A673 (cell line): ENCODE data around the gene PTTG1IP. TPM values are rescaled to one million over a fixed set of nuclear protein-coding genes. Genes with fewer than 3 reads are reported as not detected.
A peak's percentile ranks its signal among the peaks of the same experiment; 100 is the strongest.

Experiments
- BruUV-seq: library from RNA; stranded (reverse); fragments of 400-500 nt; replicated peaks from 2 replicates; lab custom pipeline; 2021; lab: Mats Ljungman, UMichigan
- CTCF ChIA-PET: fragments of 300-600 bp; sonication (Branson Sonifier 250); formaldehyde crosslinking; loops from one replicate; lab custom pipeline; 2022; ENCODE audit warnings: antibody characterized with exemption; lab: Charles Lee
- POLR2A ChIA-PET: fragments of 300-600 bp; sonication (Branson Sonifier 250); formaldehyde crosslinking; loops from one replicate; lab custom pipeline; 2022; ENCODE audit warnings: antibody characterized with exemption; ENCODE audit not compliant: low non-redundant PET; lab: Charles Lee
- DNase-seq: peaks from one replicate; pipeline ENCODE4 v3.0.0-alpha.2; 2015; ENCODE audit warnings: low spot score
- H3K27ac ChIP-seq: fragments of 200-600 bp; sonication (generic); 2 replicates; pipeline ENCODE4 v1.5.1; 2016; ENCODE audit warnings: mixed run types, low read depth, mild to moderate bottlenecking, mixed read lengths, antibody characterized with exemption, low read length; ENCODE audit not compliant: poor library complexity, severe bottlenecking
- H3K27me3 ChIP-seq: fragments of 200-600 bp; sonication (generic); replicated peaks from 2 replicates; pipeline ENCODE4 v1.6.1; 2017; ENCODE audit warnings: mixed run types, low read depth, mild to moderate bottlenecking, mixed read lengths, antibody characterized with exemption, low read length; ENCODE audit not compliant: insufficient read depth, poor library complexity
- H3K36me3 ChIP-seq: fragments of 200-600 bp; sonication (generic); 2 replicates; pipeline ENCODE4 v1.6.1; 2016; ENCODE audit warnings: mixed run types, mild to moderate bottlenecking, mixed read lengths, antibody characterized with exemption, low read length; ENCODE audit not compliant: insufficient read depth, poor library complexity, severe bottlenecking
- H3K4me1 ChIP-seq: fragments of 200-600 bp; sonication (generic); 2 replicates; pipeline ENCODE4 v1.6.1; 2017; ENCODE audit warnings: mixed run types, mild to moderate bottlenecking, mixed read lengths, antibody characterized with exemption, low read length; ENCODE audit not compliant: insufficient read depth, poor library complexity, severe bottlenecking
- H3K4me3 ChIP-seq: fragments of 200-600 bp; sonication (generic); 2 replicates; pipeline ENCODE4 v1.5.1; 2016; ENCODE audit warnings: low read depth, mixed run types, mild to moderate bottlenecking, mixed read lengths, low read length; ENCODE audit not compliant: poor library complexity, severe bottlenecking
- H3K9me3 ChIP-seq: fragments of 200-600 bp; sonication (generic); 2 replicates; pipeline ENCODE4 v1.6.1; 2016; ENCODE audit warnings: mixed run types, low read depth, mild to moderate bottlenecking, mixed read lengths, antibody characterized with exemption, low read length; ENCODE audit not compliant: poor library complexity, severe bottlenecking
- CTCF ChIP-seq: fragments of 300-800, 200-600 bp; sonication (generic); conservative IDR thresholded peaks from 2 replicates; pipeline ENCODE4 v1.5.1; 2017; ENCODE audit warnings: low read depth, mild to moderate bottlenecking, antibody characterized with exemption, low read length, moderate library complexity, mixed read lengths
- EZH2 ChIP-seq: fragments of 200-600 bp; sonication (generic); IDR thresholded peaks from 2 replicates; pipeline ENCODE4 v1.6.1; 2017; ENCODE audit warnings: borderline replicate concordance, low read depth, mild to moderate bottlenecking, mixed read lengths, antibody characterized with exemption, low read length; ENCODE audit not compliant: poor library complexity, severe bottlenecking
- intact Hi-C: fragments of 100-400 bp; cut with micrococcal nuclease; formaldehyde crosslinking; loops from one replicate; pipeline ENCODE4 v1.10.0; 2022; ENCODE audit not compliant: unreplicated experiment
- total RNA-seq: library from RNA; stranded (reverse); gene quantifications from 2 replicates; pipeline ENCODE4 v1.2.3, GENCODE V29; 2021

PTTG1IP gene
- total RNA-seq, 1 experiment from 2014 or later, result 216 TPM

GRCh38 chr21:44815225-44815624 lies 58.3 kb downstream of the PTTG1IP start:
- CTCF ChIA-PET, result no interaction called here
- TF ChIP-seq CTCF (no peak), EZH2 (no peak)
- peaks cover 21% of the 10 kb centered on the region for H3K4me1 ChIP-seq
- POLR2A ChIA-PET, result no interaction called here
- H3K4me3 ChIP-seq, result no peak overlapping the region
- peaks cover 15% of the 10 kb centered on the region for H3K9me3 ChIP-seq
- DNase-seq, result no peak
- H3K36me3 ChIP-seq, result peaks cover 12% of the 10 kb centered on the region
- intact Hi-C loops, result no loop called here
- no TSS peak for BruUV-seq
- no peaks in the 10 kb centered on the region for H3K27me3 ChIP-seq
- peak overlapping the region; percentile 34 for H3K27ac ChIP-seq

- no TSS peak for BruUV-seq
- TF ChIP-seq CTCF (no peak), EZH2 (no peak)
- Histone ChIP-seq H3K4me3 (no peak overlapping the region), H3K27me3 (no peaks in the 10 kb centered on the region), H3K36me3 (peaks cover 18% of the 10 kb centered on the region), H3K4me1 (peaks cover 21% of the 10 kb centered on the region), H3K27ac (peak overlapping the region; percentile 30), H3K9me3 (peaks cover 10% of the 10 kb centered on the region)
- intact Hi-C loops, result no loop called here
- POLR2A ChIA-PET, result no interaction called here
- CTCF ChIA-PET, result no interaction called here
- no peak for DNase-seq
These were observed 58.9 kb downstream of the PTTG1IP start for GRCh38 chr21:44814498-44815023.

GRCh38 chr21:44813727-44814126 lies 59.8 kb downstream of the PTTG1IP start:
- no peak overlapping the region for H3K27ac ChIP-seq
- no peak overlapping the region for H3K4me3 ChIP-seq
- peaks cover 21% of the 10 kb centered on the region for H3K4me1 ChIP-seq
- BruUV-seq, result no TSS peak
- DNase-seq, result no peak
- intact Hi-C loops, result no loop called here
- peaks cover 2% of the 10 kb centered on the region for H3K9me3 ChIP-seq
- peaks cover 24% of the 10 kb centered on the region for H3K36me3 ChIP-seq
- ChIA-PET CTCF (no interaction called here), POLR2A (no interaction called here)
- H3K27me3 ChIP-seq, result no peaks in the 10 kb centered on the region
- no peak for TF ChIP-seq EZH2

GRCh38 chr21:44813149-44813548 lies 60.3 kb downstream of the PTTG1IP start:
- TF ChIP-seq CTCF (no peak), EZH2 (no peak)
- DNase-seq, result no peak
- no peak overlapping the region for H3K4me3 ChIP-seq
- intact Hi-C loops, result no loop called here
- CTCF ChIA-PET, result no interaction called here
- H3K9me3 ChIP-seq, result no peaks in the 10 kb centered on the region
- no TSS peak for BruUV-seq
- peaks cover 29% of the 10 kb centered on the region for H3K36me3 ChIP-seq
- peaks cover 21% of the 10 kb centered on the region for H3K4me1 ChIP-seq
- no peaks in the 10 kb centered on the region for H3K27me3 ChIP-seq
- H3K27ac ChIP-seq, result peak overlapping the region; percentile 53
- POLR2A ChIA-PET, result no interaction called here
